IMR-90 (cell line): ENCODE data around the gene PON1. TPM values are rescaled to one million over a fixed set of nuclear protein-coding genes. Genes with fewer than 3 reads are reported as not detected.

ENCODE experiments used
- ATAC-seq: fragments of 200-7000 bp; cut with Tn5 transposase; 2 replicates; pipeline ENCODE4 v1.9.1; 2020; ENCODE audit warnings: low read depth, mild to moderate bottlenecking, moderate library complexity
- BruUV-seq: library from RNA; stranded (reverse); fragments of 400-500 nt; replicated peaks from 2 replicates; lab custom pipeline; 2021; lab: Mats Ljungman, UMichigan
- CTCF ChIA-PET: fragments of 300-600 bp; formaldehyde crosslinking; extraction: SDS; loops from one replicate; lab custom pipeline; 2021; ENCODE audit warnings: antibody characterized with exemption; lab: Yijun Ruan, JAX
- POLR2A ChIA-PET: fragments of 300-600 bp; sonication (Branson Sonifier 250); formaldehyde crosslinking; loops from one replicate; lab custom pipeline; 2022; ENCODE audit warnings: antibody characterized with exemption; ENCODE audit not compliant: unreplicated experiment; lab: Charles Lee
- DNase-seq: peaks from one replicate; pipeline ENCODE4 v3.0.0; 2013
- H2AFZ ChIP-seq: replicated peaks from 2 replicates; pipeline ENCODE3; 2013; ENCODE audit warnings: low read length, mild to moderate bottlenecking; ENCODE audit not compliant: poor library complexity
- H2AK5ac ChIP-seq: 2 replicates; pipeline ENCODE4 v1.6.1; 2013; ENCODE audit warnings: low read depth, low read length, inconsistent platforms
- H2AK9ac ChIP-seq: replicated peaks from 2 replicates; pipeline ENCODE3; 2013; ENCODE audit warnings: mild to moderate bottlenecking, low read depth, low read length, moderate library complexity; ENCODE audit not compliant: poor library complexity
- H2BK120ac ChIP-seq: 2 replicates; pipeline ENCODE4 v1.6.1; 2013; ENCODE audit warnings: low read depth, low read length, inconsistent platforms
- H2BK15ac ChIP-seq: 3 replicates; pipeline ENCODE4 v1.6.1; 2013; ENCODE audit warnings: low read depth, low read length, inconsistent platforms
- H2BK20ac ChIP-seq: 2 replicates; pipeline ENCODE4 v1.6.1; 2013; ENCODE audit warnings: low read depth, mild to moderate bottlenecking, inconsistent platforms, low read length, moderate library complexity
- H2BK5ac ChIP-seq: 2 replicates; pipeline ENCODE4 v1.6.1; 2013; ENCODE audit warnings: mild to moderate bottlenecking, low read depth, low read length, inconsistent platforms; ENCODE audit not compliant: poor library complexity, severe bottlenecking
- H3K14ac ChIP-seq: replicated peaks from 2 replicates; pipeline ENCODE4 v1.6.1; 2013; ENCODE audit warnings: low read depth, low read length, inconsistent platforms
- H3K18ac ChIP-seq: 2 replicates; pipeline ENCODE4 v1.6.1; 2013; ENCODE audit warnings: low read depth, low read length, control low read depth
- H3K23ac ChIP-seq: 2 replicates; pipeline ENCODE4 v1.6.1; 2013; ENCODE audit warnings: low read depth, low read length, inconsistent platforms
- H3K27ac ChIP-seq: 2 replicates; pipeline ENCODE4 v1.5.1; 2013; ENCODE audit warnings: mild to moderate bottlenecking, control low read depth, low read length; ENCODE audit not compliant: insufficient read depth
- H3K27me3 ChIP-seq: 2 replicates; pipeline ENCODE4 v1.6.1; 2013; ENCODE audit warnings: low read length; ENCODE audit not compliant: control insufficient read depth, insufficient read depth
- H3K36me3 ChIP-seq: 2 replicates; pipeline ENCODE4 v1.6.1; 2013; ENCODE audit warnings: low read length, mixed read lengths; ENCODE audit not compliant: control insufficient read depth, insufficient read depth
- H3K4ac ChIP-seq: 2 replicates; pipeline ENCODE4 v1.6.1; 2013; ENCODE audit warnings: low read depth, low read length, inconsistent platforms
- H3K4me1 ChIP-seq: 2 replicates; pipeline ENCODE4 v1.6.1; 2013; ENCODE audit warnings: low read length, mixed read lengths; ENCODE audit not compliant: control insufficient read depth, insufficient read depth
- H3K4me2 ChIP-seq: 2 replicates; pipeline ENCODE4 v1.6.1; 2013; ENCODE audit warnings: low read depth, mild to moderate bottlenecking, control low read depth, low read length, moderate library complexity
- H3K4me3 ChIP-seq: 2 replicates; pipeline ENCODE4 v1.5.1; 2013; ENCODE audit warnings: low read depth, mild to moderate bottlenecking, control low read depth, low read length, moderate library complexity; ENCODE audit not compliant: insufficient read depth
- H3K56ac ChIP-seq: 2 replicates; pipeline ENCODE4 v1.6.1; 2013; ENCODE audit warnings: low read length, inconsistent platforms; ENCODE audit not compliant: insufficient read depth; ENCODE audit errors: extremely low read depth
- H3K79me1 ChIP-seq, 2 experiments: 2 replicates each; pipeline ENCODE4 v1.6.1; 2013; ENCODE audit warnings: low read length in 2 of 2, inconsistent platforms in 1 of 2, low read depth in 1 of 2
- H3K9ac ChIP-seq: 2 replicates; pipeline ENCODE4 v1.6.1; 2013; ENCODE audit warnings: low read depth, low read length, control low read depth
- H3K9me1 ChIP-seq: 2 replicates; pipeline ENCODE4 v1.6.1; 2013; ENCODE audit warnings: low read length, inconsistent platforms; ENCODE audit not compliant: insufficient read depth
- H3K9me3 ChIP-seq: 2 replicates; pipeline ENCODE4 v1.6.1; 2013; ENCODE audit warnings: low read length; ENCODE audit not compliant: control insufficient read depth, insufficient read depth
- H4K20me1 ChIP-seq: 2 replicates; pipeline ENCODE4 v1.6.1; 2013; ENCODE audit warnings: low read length, inconsistent platforms; ENCODE audit not compliant: insufficient read depth
- H4K5ac ChIP-seq: 2 replicates; pipeline ENCODE4 v1.6.1; 2013; ENCODE audit warnings: mild to moderate bottlenecking, low read depth, low read length, control low read depth
- H4K8ac ChIP-seq, 2 experiments: 2 replicates each; pipeline ENCODE4 v1.6.1; 2013; ENCODE audit warnings: low read depth in 2 of 2, low read length in 2 of 2, control low read depth in 1 of 2, inconsistent platforms in 1 of 2
- H4K91ac ChIP-seq: 2 replicates; pipeline ENCODE4 v1.6.1; 2013; ENCODE audit warnings: low read depth, low read length, inconsistent platforms; ENCODE audit not compliant: insufficient read depth
- CHD1 ChIP-seq: IDR thresholded peaks from 2 replicates; pipeline ENCODE4 v1.6.1; 2012; ENCODE audit warnings: low read depth, low read length, improper control_type of control experiment
- CTCF ChIP-seq: conservative IDR thresholded peaks from 2 replicates; pipeline ENCODE4 v1.5.1; 2012; ENCODE audit warnings: mild to moderate bottlenecking, low read depth, low read length, improper control_type of control experiment
- ELK1 ChIP-seq: fragments of 150-350 bp; IDR thresholded peaks from 2 replicates; pipeline ENCODE4 v1.6.1; 2016; ENCODE audit warnings: low read depth, mild to moderate bottlenecking, low read length, moderate library complexity, borderline replicate concordance
- MAFK ChIP-seq: IDR thresholded peaks from 2 replicates; pipeline ENCODE4 v1.6.1; 2012; ENCODE audit warnings: low read depth, low read length, improper control_type of control experiment
- NFE2L2 ChIP-seq: fragments of 150-350 bp; IDR thresholded peaks from 2 replicates; pipeline ENCODE4 v1.6.1; 2016; ENCODE audit warnings: low read depth, mild to moderate bottlenecking, low read length
- RFX5 ChIP-seq: IDR thresholded peaks from 2 replicates; pipeline ENCODE4 v1.8.0; 2012; ENCODE audit warnings: low read depth, mild to moderate bottlenecking, low read length, moderate library complexity
- WGBS, 2 experiments: methylation state at CpG; one replicate each; pipeline versions ENCODE4 v1.1.5 to v1.1.7; 2013; ENCODE audit warnings: missing lambda C conversion rate in 2 of 2; ENCODE audit not compliant: insufficient read length in 1 of 2; ENCODE audit errors: extremely low coverage in 2 of 2; 5-methylcytosine and 5-hydroxymethylcytosine counted together
- dilution Hi-C: fragments of 300-500 bp; cut with HindIII; formaldehyde crosslinking; loops from one replicate; pipeline ENCODE4 v1.14.3; 2018; ENCODE audit warnings: low sequenced_read_pairs; ENCODE audit not compliant: unreplicated experiment
- in situ Hi-C: fragments of 300-500 bp; cut with MboI; formaldehyde crosslinking; loops from 3 replicates; pipeline ENCODE4 v1.14.3; 2019; ENCODE audit warnings: low sequenced_read_pairs, inconsistent platforms, mixed read lengths
- intact Hi-C: fragments of 100-400 bp; cut with micrococcal nuclease; formaldehyde crosslinking; loops from 2 replicates; pipeline ENCODE4 v1.10.0; 2022
- polyA plus RNA-seq, 3 experiments: library from polyadenylated mRNA; depleted of rRNA; stranded (reverse); fragments of >200 nt; gene quantifications; 2 replicates each; pipeline ENCODE4 v1.2.3, GENCODE V29; 2012; ENCODE audit warnings: low replicate concordance in 1 of 3
- total RNA-seq: library from RNA; depleted of rRNA; stranded (reverse); fragments of >200 nt; gene quantifications from 2 replicates; pipeline ENCODE4 v1.2.3, GENCODE V29; 2012

PON1 gene
- total and polyA plus RNA-seq, 2 of the 4 experiments (the other 2 are of a cell fraction) = not detected

GRCh38 chr7:95316588-95316987 is 7.7 kb downstream of the PON1 start:
- no CpG with 5 or more reads among the region's 2 CpGs for WGBS, 2 experiments

More at GRCh38 chr7:95316588-95316987, 7.7 kb downstream of the PON1 start:
- BruUV-seq = no TSS peak
- Histone ChIP-seq H2AK5ac (no peak overlapping the region), H2AFZ (no peak overlapping the region), H3K4me2 (no peak overlapping the region), H4K91ac (no peak overlapping the region), H3K9me3 (no peaks in the 10 kb centered on the region), H3K4me3 (no peak overlapping the region), H4K8ac (no peak overlapping the region), H3K36me3 (no peaks in the 10 kb centered on the region), H4K5ac (no peak overlapping the region), H3K79me1 (no peaks in the 10 kb centered on the region), H3K4me1 (no peaks in the 10 kb centered on the region), H2AK9ac (no peak overlapping the region), H2BK5ac (no peak overlapping the region), H3K4ac (no peak overlapping the region), H4K20me1 (no peaks in the 10 kb centered on the region), H2BK15ac (no peak overlapping the region), H2BK20ac (no peak overlapping the region), H3K9ac (no peak overlapping the region), H3K14ac (no peak overlapping the region), H3K23ac (no peak overlapping the region), H2BK120ac (no peak overlapping the region), H3K18ac (no peak overlapping the region), H3K27me3 (no peaks in the 10 kb centered on the region), H3K27ac (no peak overlapping the region), H3K9me1 (no peaks in the 10 kb centered on the region), H3K56ac (no peak overlapping the region)
- dilution Hi-C loops (no loop called here), in situ Hi-C loops (no loop called here), intact Hi-C loops (no loop called here)
- ChIA-PET CTCF (no interaction called here), POLR2A (no interaction called here)
- ATAC-seq (no peak), DNase-seq (no peak)
- TF ChIP-seq MAFK (no peak), CHD1 (no peak), CTCF (no peak), NFE2L2 (no peak), RFX5 (no peak), ELK1 (no peak)
